Stimulated activated CD4-positive, alpha-beta T cell treated with anti-CD3 and anti-CD28 coated beads, TNF-alpha, amount 100 ng/mL, for 4 hours (primary cell): Measurements from ENCODE around the gene FNIP2.

Experiments used
- DNase-seq, 3 experiments: peaks; one replicate each; pipeline ENCODE4 v3.0.0-alpha.2; 2020; ENCODE audit warnings: low read depth in 3 of 3

Gene FNIP2

GRCh38 chr4:158762553-158762952 lies 6.3 kb upstream of the FNIP2 start:
- no peak for DNase-seq

GRCh38 chr4:158763462-158763861 lies 5.4 kb upstream of the FNIP2 start:
- no peak for DNase-seq

GRCh38 chr4:158766434-158767044 lies 2.3 kb upstream of the FNIP2 start:
- no peak for DNase-seq

GRCh38 chr4:158767451-158767850 lies 1.4 kb upstream of the FNIP2 start:
- no peak for DNase-seq

GRCh38 chr4:158769175-158769921 lies 522 bp downstream of the FNIP2 start:
- peak in 2 of 3 experiments; percentile 5 to 23 for DNase-seq

GRCh38 chr4:158770671-158771070 lies 1.8 kb downstream of the FNIP2 start:
- no peak for DNase-seq

GRCh38 chr4:158771776-158772175 lies 3.0 kb downstream of the FNIP2 start:
- no peak for DNase-seq

GRCh38 chr4:158775091-158775651 lies 6.3 kb downstream of the FNIP2 start:
- no peak for DNase-seq

- DNase-seq = no peak
These were observed 7.3 kb downstream of the FNIP2 start for GRCh38 chr4:158776106-158776505.

- no peak for DNase-seq
These were observed 8.8 kb downstream of the FNIP2 start for GRCh38 chr4:158777423-158778155.

- DNase-seq = no peak
These were observed 9.4 kb downstream of the FNIP2 start for GRCh38 chr4:158778156-158778711.

- no peak for DNase-seq
These were observed 9.9 kb downstream of the FNIP2 start for GRCh38 chr4:158778712-158779111.

- no peak for DNase-seq
These were observed 13.1 kb downstream of the FNIP2 start for GRCh38 chr4:158781963-158782362.

GRCh38 chr4:158782551-158783360 lies 13.9 kb downstream of the FNIP2 start:
- DNase-seq = no peak

- DNase-seq = no peak
These were observed 15.0 kb downstream of the FNIP2 start for GRCh38 chr4:158783785-158784184.

- no peak for DNase-seq
These were observed 16.9 kb downstream of the FNIP2 start for GRCh38 chr4:158785718-158786117.

GRCh38 chr4:158786121-158786601 lies 17.3 kb downstream of the FNIP2 start:
- DNase-seq = no peak

GRCh38 chr4:158786955-158787354 lies 18.1 kb downstream of the FNIP2 start:
- no peak for DNase-seq

GRCh38 chr4:158787709-158788475 lies 19.1 kb downstream of the FNIP2 start:
- no peak for DNase-seq

GRCh38 chr4:158788516-158788915 lies 19.7 kb downstream of the FNIP2 start:
- no peak for DNase-seq
